Stromal cell of bone marrow (primary cell): ENCODE measurements around the gene MARCHF6.
"Not testable (repeated sequence)": the region's sequence is repeated elsewhere in the genome, so short reads cannot be mapped to it uniquely, and the experiment has no call there.

ENCODE experiments used
- DNase-seq: peaks from one replicate; pipeline ENCODE4 v3.0.0-alpha.2; 2012; ENCODE audit warnings: low read depth

Gene MARCHF6

GRCh38 chr5:10352430-10353240, 860 bp upstream of the MARCHF6 start:
- peak; percentile 51 for DNase-seq

- no peak for DNase-seq
Observed at GRCh38 chr5:10354048-10354872, 765 bp downstream of the MARCHF6 start.

DNA sequence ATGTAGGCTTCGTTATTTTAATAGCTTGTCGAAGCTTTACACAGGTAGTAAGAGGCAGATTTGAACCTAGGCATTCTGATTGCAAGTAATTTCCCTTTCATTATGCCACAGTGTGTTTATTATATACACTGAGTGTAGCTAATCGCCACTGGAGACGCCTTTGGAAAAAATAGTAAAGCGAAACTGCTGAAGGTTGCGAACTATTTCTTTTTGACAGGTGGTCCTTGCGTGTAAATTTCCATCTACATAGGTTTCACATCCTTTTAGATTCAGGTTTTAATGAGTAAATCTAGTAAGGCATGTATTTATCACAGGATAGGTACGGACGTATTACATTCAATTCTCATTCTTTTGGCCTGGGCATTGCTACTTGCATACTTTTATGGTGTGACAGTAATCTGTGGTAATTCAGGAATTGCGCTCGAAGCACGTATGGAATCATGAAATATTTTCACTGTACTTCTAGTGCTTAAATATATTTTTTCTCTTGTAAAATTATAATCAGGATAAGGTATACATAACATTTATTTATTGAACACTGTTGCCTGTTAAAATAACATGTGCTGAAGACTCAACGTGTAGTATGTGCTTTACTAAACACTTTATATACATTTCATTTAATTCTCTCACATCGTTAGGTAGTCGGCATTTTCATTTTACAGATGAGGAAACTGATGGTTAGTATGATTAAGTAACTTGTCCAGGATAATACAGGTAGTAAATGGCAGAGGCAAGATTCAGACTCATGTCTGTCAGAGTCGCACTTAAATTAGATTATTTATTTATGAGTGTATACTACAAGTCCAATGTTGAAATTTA, 1.8 kb downstream of the MARCHF6 start:
- no peak for DNase-seq

DNA sequence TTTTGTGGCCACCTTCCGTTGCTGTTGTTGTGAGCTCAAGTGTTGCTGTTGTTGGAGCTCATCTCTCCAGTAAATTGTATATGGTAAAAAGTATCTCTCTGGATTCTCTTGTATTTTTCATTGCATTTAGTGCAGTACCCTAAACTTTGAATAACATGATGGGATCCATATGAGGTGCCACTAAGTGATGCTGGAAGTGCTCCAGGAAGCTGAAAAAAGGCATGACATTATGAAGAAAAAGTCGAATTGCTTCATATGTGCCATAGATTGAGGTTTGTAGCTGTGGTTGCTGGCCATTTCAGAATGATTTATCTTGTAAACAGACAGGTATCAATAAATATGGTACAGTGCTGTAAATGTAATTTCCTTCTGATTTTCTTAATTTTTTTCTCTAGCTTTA, 5.5 kb downstream of the MARCHF6 start:
- no peak for DNase-seq

- no peak for DNase-seq
Observed at GRCh38 chr5:10360686-10361085, 7.2 kb downstream of the MARCHF6 start.

GRCh38 chr5:10363519-10364185, 10.2 kb downstream of the MARCHF6 start:
- no peak for DNase-seq

DNA sequence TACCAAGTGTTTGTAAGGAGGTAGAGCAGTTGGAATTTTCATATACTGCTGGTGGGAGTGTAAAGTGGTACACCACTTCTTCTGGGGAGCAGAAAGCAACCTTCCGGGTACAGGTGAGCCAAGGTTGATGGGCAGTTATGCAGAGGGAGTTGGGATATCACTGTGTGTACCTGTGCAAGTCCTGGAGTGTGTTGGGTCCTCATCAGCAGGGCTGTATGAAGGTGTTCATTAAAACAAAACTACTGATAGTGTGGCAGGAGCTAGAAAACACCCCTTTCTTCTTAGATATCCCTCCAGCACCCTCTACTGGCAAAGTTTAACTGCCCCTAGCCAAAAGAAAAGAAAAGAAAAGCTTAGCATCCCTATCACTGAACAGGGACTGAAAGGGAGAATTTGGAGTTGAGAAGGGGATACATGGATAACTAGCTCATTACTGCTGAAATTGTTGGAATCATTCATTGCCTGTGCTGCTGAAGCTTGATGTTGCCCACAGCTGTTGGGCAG, 10.7 kb downstream of the MARCHF6 start:
- DNase-seq: no peak

- no peak for DNase-seq
Observed at GRCh38 chr5:10365782-10366181, 12.3 kb downstream of the MARCHF6 start.

DNA sequence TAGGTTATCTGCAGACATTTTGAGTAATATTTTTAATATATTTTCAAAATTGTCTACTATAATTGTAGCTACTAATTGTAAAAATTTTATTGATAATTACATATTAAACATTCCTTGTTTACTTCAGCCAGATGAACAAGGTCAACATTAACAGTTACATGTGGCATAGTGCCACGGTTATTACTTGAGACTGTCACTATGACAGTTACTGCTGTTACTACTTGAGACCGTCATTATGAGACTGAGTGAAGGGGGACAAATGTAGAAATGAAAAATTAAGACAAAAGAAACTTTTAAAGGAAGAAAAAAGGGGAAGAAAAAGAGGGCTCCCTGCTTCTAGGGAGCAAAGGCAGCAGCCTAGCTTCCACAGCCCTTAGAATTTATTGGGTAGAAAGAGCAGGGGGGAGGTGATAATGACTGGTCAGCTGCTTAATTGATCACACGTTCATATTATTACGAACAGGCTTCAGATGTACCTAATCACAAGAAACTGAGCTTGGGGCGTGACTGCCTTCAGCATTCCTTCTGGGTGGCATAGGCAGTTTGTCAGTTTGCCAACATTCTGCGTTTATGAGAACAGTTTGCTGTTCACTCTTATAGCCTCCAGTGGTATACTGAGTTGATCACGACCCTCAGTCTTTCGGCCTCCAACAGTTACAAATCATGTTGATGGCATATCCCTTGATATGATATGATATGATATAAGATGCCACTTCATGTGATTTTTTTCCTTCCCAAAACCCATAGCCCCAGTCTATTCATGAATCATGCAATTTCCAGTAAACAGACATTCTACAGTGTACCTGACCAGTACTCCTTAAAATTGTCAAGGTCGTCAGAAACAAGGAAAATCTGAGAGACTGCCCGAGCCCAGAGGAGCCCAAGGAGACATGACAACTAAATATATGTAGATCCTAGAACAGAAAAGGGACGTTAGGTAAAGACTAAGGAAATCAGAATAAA, 13.1 kb downstream of the MARCHF6 start:
- no peak for DNase-seq

DNA sequence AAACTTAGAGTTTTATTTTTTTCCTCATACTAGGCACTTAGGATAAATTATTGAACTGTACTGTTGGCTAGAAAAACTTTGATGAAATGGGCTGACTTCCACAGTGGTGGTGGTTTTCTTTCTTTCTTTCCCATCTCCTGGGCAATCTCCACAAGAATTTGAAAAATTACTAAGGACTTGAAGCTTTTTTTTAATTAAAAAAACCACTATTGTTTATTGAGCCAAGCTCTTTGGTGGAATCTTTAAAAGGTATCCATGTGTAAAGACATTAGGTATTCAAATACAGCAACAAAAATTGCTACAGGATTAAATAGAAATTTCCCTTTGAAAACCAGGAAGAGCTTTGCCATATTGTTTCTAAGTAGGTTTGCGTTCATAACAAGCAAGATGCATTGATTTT, 14.1 kb downstream of the MARCHF6 start:
- no peak for DNase-seq

GRCh38 chr5:10370931-10371330, 17.4 kb downstream of the MARCHF6 start:
- no peak for DNase-seq

- DNase-seq: not testable (repeated sequence)
Observed at GRCh38 chr5:10371369-10371768, 17.9 kb downstream of the MARCHF6 start.

DNA sequence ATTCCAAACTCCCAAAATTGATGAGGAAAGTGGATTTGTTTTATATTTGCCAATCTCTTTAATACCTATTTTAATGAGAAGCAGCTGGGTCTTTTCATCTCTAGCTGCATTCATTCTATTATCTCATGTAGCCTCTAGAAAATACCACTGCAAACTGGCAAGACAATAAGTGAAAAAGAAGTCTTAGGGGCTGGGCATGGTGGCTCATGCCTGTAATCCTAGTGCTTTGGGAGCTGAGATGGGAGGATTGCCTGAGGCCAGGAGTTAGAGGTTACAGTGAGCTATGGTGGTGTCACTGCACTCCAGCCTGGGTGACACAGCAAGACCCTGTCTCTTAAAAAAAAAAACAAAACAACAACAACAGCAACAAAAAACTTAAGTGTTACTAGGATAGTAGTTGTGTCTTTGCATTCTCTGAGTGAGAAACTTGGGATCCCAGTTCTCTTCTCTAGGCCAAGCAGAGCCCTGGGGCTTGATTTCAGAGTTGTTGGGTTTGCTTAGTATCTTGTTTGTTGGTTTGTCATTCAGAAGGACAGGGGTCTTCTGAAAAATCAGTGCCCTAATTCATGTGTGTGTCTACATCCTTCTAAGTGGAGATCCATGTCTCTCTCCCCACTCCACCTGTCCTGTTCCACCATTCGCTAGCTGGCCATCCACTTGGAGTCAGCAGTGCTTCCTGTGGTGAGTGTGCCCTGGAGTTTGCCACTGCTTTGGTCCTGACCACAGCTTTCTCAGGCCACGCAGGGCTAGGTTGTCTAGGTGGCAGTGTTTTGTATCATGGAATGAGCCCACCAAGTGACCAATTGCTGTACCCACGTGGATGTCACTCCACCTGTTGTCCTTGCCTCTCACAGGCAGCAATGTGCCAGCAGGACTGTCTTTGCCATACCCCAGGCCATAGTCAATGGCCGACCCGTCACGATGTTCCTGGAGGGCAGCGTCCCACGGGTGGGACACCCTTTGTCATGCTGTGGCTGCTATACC, 19.5 kb downstream of the MARCHF6 start:
- DNase-seq: no peak

GRCh38 chr5:10374046-10375022, 20.8 kb downstream of the MARCHF6 start:
- DNase-seq: no peak

DNA sequence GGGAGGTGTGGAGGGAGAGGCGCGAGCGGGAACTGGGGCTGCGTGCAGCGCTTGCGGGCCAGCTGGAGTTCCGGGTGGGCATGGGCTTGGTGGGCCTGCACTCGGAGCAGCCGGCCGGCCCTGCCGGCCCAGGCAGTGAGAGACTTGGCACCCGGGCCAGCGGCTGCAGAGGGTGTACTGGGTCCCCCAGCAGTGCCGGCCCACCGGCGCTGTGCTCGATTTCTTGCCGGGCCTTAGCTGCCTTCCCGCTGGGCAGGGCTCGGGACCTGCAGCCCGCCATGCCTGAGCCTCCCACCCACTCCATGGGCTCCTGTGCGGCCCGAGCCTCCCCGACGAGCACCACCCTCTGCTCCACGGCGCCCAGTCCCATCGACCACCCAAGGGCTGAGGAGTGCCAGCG, 21.7 kb downstream of the MARCHF6 start:
- not testable (repeated sequence) for DNase-seq

- no peak for DNase-seq
Observed at GRCh38 chr5:10376544-10376943, 23.0 kb downstream of the MARCHF6 start.

- no peak for DNase-seq
Observed at GRCh38 chr5:10377081-10377480, 23.6 kb downstream of the MARCHF6 start.

DNA sequence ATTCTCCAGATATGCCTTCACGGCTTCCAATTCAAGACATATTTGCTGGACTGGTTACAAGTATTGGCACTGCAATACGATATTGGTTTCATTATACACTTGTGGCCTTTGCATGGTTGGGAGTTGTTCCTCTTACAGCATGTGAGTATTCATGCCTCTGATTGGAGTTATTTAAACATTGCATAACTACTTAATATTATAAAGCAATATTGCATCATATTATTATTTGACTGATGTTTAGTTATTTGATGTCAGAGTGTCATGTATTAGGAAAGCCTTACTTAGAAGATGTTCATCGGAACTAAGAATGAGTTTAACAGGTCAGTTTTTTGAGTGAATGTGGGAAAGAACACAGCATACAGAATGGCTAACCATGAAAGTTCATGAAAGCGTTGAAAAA, 28.3 kb downstream of the MARCHF6 start:
- no peak for DNase-seq
